HEK293 (cell line): ENCODE results near the gene SUSD6.

Source experiments
- CTCF ChIA-PET: fragments of 350-600 bp; formaldehyde crosslinking; extraction: SDS; loops from one replicate; lab custom pipeline; 2021; ENCODE audit warnings: antibody characterized with exemption; lab: Yijun Ruan, JAX
- POLR2A ChIA-PET: fragments of 300-600 bp; formaldehyde crosslinking; extraction: SDS; loops from one replicate; lab custom pipeline; 2020; ENCODE audit warnings: antibody characterized with exemption, inconsistent platforms; lab: Yijun Ruan, JAX
- H3K27ac ChIP-seq: fragments of 200-500 bp; sonication (Bioruptor generic); 2 replicates; pipeline ENCODE4 v1.5.1; 2014; ENCODE audit warnings: low read depth, low read length, control low read depth, inconsistent platforms; ENCODE audit errors: extremely low read depth
- H3K36me3 ChIP-seq, 2 experiments: fragments of 200-500 bp in 1 of 2; sonication (Bioruptor generic) in 1 of 2; 1 replicate in 1 of 2; 2 replicates in 1 of 2; pipeline ENCODE4 v1.5.1; 2014 to 2017; ENCODE audit warnings: inconsistent platforms in 2 of 2, low read length in 2 of 2; ENCODE audit not compliant: control insufficient read depth in 2 of 2, insufficient read depth in 1 of 2
- H3K4me1 ChIP-seq: fragments of 200-500 bp; sonication (Bioruptor generic); 2 replicates; pipeline ENCODE4 v1.5.1; 2014; ENCODE audit warnings: mild to moderate bottlenecking, low read length, inconsistent platforms; ENCODE audit not compliant: control insufficient read depth, insufficient read depth
- H3K4me3 ChIP-seq: 2 replicates; pipeline ENCODE4 v1.5.1; 2011; ENCODE audit warnings: low read depth, mild to moderate bottlenecking, control low read depth, low read length, moderate library complexity
- H3K9me3 ChIP-seq: fragments of 200-500 bp; sonication (Bioruptor generic); 2 replicates; pipeline ENCODE4 v1.5.1; 2014; ENCODE audit warnings: low read depth, low read length, inconsistent platforms; ENCODE audit not compliant: control insufficient read depth, insufficient read depth
- IKZF3 ChIP-seq: fragments of 450-650 bp; IDR thresholded peaks from 2 replicates; pipeline ENCODE4 v1.5.0; 2018; ENCODE audit warnings: missing biosample characterization, mild to moderate bottlenecking, missing genetic modification characterization, moderate library complexity
- INSM2 ChIP-seq: fragments of 450-650 bp; formaldehyde crosslinking; IDR thresholded peaks from 2 replicates; pipeline ENCODE4 v1.5.1; 2016; ENCODE audit warnings: missing biosample characterization, missing genetic modification characterization
- KLF9 ChIP-seq: fragments of 450-650 bp; formaldehyde crosslinking; IDR thresholded peaks from 2 replicates; pipeline ENCODE4 v1.5.1; 2016; ENCODE audit warnings: missing biosample characterization, missing genetic modification characterization, low read depth
- PRDM6 ChIP-seq: fragments of 450-650 bp; formaldehyde crosslinking; IDR thresholded peaks from 2 replicates; pipeline ENCODE4 v1.5.1; 2017; ENCODE audit warnings: missing biosample characterization, missing genetic modification characterization
- TSHZ1 ChIP-seq: fragments of 450-650 bp; formaldehyde crosslinking; IDR thresholded peaks from 2 replicates; pipeline ENCODE4 v1.5.1; 2016; ENCODE audit warnings: missing biosample characterization, missing genetic modification characterization, borderline replicate concordance
- ZBTB1 ChIP-seq: fragments of 450-650 bp; formaldehyde crosslinking; IDR thresholded peaks from 2 replicates; pipeline ENCODE4 v1.5.1; 2016; ENCODE audit warnings: missing biosample characterization, missing genetic modification characterization
- ZBTB26 ChIP-seq: fragments of 450-650 bp; formaldehyde crosslinking; optimal IDR thresholded peaks from 2 replicates; pipeline ENCODE3; 2016; ENCODE audit warnings: missing biosample characterization, mild to moderate bottlenecking, missing genetic modification characterization
- ZNF24 ChIP-seq: fragments of 450-650 bp; formaldehyde crosslinking; IDR thresholded peaks from 2 replicates; pipeline ENCODE4 v1.5.1; 2016; ENCODE audit warnings: missing biosample characterization, missing genetic modification characterization
- ZNF248 ChIP-seq: fragments of 450-650 bp; formaldehyde crosslinking; IDR thresholded peaks from 2 replicates; pipeline ENCODE4 v1.5.1; 2017; ENCODE audit warnings: missing biosample characterization, missing genetic modification characterization
- ZNF335 ChIP-seq: fragments of 450-650 bp; formaldehyde crosslinking; conservative IDR thresholded peaks from 2 replicates; pipeline ENCODE4 v1.5.1; 2016; ENCODE audit warnings: missing biosample characterization, missing genetic modification characterization

SUSD6 gene

GRCh38 chr14:69616408-69616773, 5.0 kb downstream of the SUSD6 start:
- Histone ChIP-seq H3K27ac (0 out of 2 replicates have a peak overlapping the region, but pooled peaks have one; percentile 28), H3K9me3 (no peaks in the 10 kb centered on the region), H3K4me3 (no peak overlapping the region), H3K4me1 (peaks cover 25% of the 10 kb centered on the region), H3K36me3 (no peaks in the 10 kb centered on the region)
- TF ChIP-seq ZBTB26 (tag by site-specific recombination) (no peak), PRDM6 (tag by site-specific recombination) (0 out of 2 replicates have a peak, but pooled peaks have one; percentile 17)
- CTCF ChIA-PET, result interaction anchor here (1.1 kb wide), 1 partner anchor 32 kb away, joined by 6 read pairs; no protein-coding TSS in a partner anchor
- POLR2A ChIA-PET, result no interaction called here

DNA sequence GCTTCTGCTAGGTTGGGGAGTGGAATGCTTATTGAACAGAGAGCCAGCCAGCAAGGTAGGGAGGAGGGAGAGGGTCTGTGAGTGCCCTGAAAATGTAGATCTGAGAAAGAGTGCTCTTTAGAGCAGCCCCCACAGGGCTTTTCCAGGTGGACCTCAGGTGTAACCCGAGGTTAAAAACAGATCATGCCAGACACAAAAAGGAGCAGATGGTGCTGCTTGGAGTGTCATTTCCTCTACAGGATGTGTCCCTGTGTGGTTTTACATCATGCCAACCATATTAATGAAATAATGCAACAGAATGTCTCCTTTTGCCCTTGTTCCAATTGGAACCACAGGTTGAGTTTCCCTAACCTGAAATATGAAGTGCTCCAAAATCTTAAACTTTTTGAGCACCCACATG, 6.4 kb downstream of the SUSD6 start:
- ChIA-PET POLR2A (no interaction called here), CTCF (interaction anchor here (0.7 to 1.1 kb wide), 2 partner anchors 23 to 33 kb away, joined by 3 to 6 read pairs; no protein-coding TSS in a partner anchor)
- H3K4me1 ChIP-seq, result peaks cover 23% of the 10 kb centered on the region
- no peak overlapping the region for H3K27ac ChIP-seq
- TF ChIP-seq TSHZ1 (tag by site-specific recombination) (no peak), ZNF335 (no peak)
- no peak overlapping the region for H3K4me3 ChIP-seq
- no peaks in the 10 kb centered on the region for H3K36me3 ChIP-seq
- H3K9me3 ChIP-seq, result no peaks in the 10 kb centered on the region

- ChIA-PET POLR2A (no interaction called here), CTCF (interaction anchor here (0.6 to 1.1 kb wide), 3 partner anchors 90 to 415 kb away, joined by 3 read pairs; no protein-coding TSS in a partner anchor)
- Histone ChIP-seq H3K4me3 (no peak overlapping the region), H3K4me1 (peaks cover 15% of the 10 kb centered on the region)
- TF ChIP-seq ZBTB1 (tag by site-specific recombination), result no peak
- TF ChIP-seq ZNF24, result no peak
- no peak for TF ChIP-seq INSM2 (tag by site-specific recombination)
- no peak for TF ChIP-seq IKZF3 (tag by site-specific recombination)
- no peak for TF ChIP-seq KLF9 (tag by site-specific recombination)
- TF ChIP-seq ZNF248, result no peak
- TF ChIP-seq, all 188 proteins: peak for 0
- Histone ChIP-seq H3K27ac (no peak overlapping the region), H3K36me3 (no peaks in the 10 kb centered on the region), H3K9me3 (no peaks in the 10 kb centered on the region)
Observed at GRCh38 chr14:69619012-69619411, 7.6 kb downstream of the SUSD6 start.
